ENCODE measurements around the gene DNASE1L3.

The DNASE1L3 gene

DNA sequence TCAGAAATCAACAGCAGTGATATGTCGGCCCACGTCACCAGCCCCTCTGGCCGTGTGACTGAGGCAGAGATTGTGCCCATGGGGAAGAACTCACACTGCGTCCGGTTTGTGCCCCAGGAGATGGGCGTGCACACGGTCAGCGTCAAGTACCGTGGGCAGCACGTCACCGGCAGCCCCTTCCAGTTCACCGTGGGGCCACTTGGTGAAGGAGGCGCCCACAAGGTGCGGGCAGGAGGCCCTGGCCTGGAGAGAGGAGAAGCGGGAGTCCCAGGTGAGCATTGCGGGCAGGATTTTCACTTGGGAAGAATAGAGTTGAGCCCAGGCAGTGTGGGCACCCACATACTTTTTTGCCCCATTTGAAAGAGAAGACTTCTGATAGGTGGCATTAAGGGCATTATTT is 57.4 kb downstream of the DNASE1L3 start:
- H3K36me3 Mint-ChIP-seq (ENCODE audit: low read depth): peaks cover 30% of the 10 kb centered on the region
- no peaks in the 10 kb centered on the region for H3K27me3 Mint-ChIP-seq
- H3K4me3 Mint-ChIP-seq: no peak overlapping the region
- H3K4me1 Mint-ChIP-seq (ENCODE audit: low read depth): no peaks in the 10 kb centered on the region
- no peak overlapping the region for H3K27ac Mint-ChIP-seq
- H3K9me3 Mint-ChIP-seq: no peaks in the 10 kb centered on the region

DNA sequence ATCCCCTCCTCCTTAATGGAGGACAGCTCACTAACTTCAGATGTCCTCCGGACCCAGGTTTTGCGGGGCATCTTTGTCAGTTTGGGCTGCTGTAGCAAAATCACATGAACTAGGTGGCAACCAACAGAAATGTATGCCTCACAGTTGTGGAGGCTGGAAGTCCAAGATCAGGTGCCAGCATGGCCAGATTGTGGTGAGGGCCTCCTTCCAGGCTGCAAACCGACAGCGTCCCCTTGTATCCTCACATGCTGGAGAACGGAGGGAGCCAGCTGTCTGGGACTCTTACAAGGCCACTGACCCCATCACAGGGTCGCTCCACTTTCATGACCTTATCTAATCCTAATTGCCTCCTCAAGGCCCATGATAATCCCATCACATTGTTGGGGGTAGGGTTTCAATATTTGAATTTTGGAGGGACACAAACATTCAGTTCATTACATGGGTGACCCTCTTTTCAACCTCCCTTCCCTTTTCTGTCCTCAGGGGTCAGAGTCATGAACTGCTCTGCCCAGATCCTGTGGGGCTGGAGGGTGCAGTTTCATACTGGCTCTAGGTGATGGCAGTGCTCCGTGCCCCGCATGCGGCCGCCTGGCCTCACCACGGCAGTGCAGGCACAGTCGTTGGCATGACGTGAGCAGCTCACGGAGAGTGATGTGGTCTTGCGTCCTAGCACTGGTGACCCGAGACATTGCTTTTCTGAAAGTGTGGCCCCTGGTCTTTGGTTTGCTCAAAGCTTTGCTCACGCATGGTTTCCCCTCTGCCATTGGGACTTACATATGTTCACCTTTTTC is 58.4 kb downstream of the DNASE1L3 start:
- Mint-ChIP-seq H3K9me3 (no peaks in the 10 kb centered on the region), H3K27ac (no peak overlapping the region), H3K27me3 (no peaks in the 10 kb centered on the region), H3K4me3 (no peak overlapping the region), H3K36me3 (ENCODE audit: low read depth) (peaks cover 35% of the 10 kb centered on the region), H3K4me1 (ENCODE audit: low read depth) (no peaks in the 10 kb centered on the region)

DNA sequence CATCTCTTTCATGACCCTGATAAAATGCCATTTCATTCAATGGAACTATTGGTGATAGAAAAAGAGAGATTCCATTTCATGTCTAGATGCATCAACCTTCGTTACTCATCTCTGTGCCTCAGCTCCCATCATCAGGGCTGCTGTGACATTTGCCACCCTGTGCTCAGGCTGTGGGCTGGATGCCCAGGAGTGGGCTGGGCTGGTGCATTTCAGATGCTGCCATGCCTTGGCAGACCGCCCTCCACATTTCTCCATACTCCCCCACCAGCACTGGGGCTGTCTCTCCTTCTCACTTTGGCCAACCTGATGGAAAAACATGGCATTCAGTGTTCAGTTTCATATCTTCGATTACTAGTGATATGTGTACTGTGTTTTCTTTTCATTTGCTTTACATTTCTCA is 59.1 kb downstream of the DNASE1L3 start:
- H3K4me1 Mint-ChIP-seq (ENCODE audit: low read depth): no peaks in the 10 kb centered on the region
- H3K36me3 Mint-ChIP-seq (ENCODE audit: low read depth): peaks cover 35% of the 10 kb centered on the region
- H3K27me3 Mint-ChIP-seq: no peaks in the 10 kb centered on the region
- no peaks in the 10 kb centered on the region for H3K9me3 Mint-ChIP-seq
- no peak overlapping the region for H3K4me3 Mint-ChIP-seq
- H3K27ac Mint-ChIP-seq: no peak overlapping the region

DNA sequence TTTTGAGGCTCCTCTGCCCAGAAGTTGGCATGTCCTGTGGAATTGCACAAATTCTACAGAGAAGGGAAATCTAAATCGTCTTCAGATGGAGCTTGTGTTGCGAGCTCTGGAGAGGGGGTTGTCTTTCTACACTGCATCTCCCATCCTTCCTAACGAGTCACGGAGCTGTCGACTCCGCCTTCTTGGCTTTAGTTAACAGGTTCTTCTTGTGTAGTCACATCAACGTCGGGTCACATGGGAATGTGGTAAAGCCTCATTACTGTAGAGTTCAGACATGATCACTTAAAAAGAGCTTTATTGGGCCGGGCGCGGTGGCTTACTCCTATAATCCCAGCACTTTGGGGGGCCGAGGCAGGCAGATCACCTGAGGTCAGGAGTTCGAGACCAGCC is 60.0 kb downstream of the DNASE1L3 start:
- Mint-ChIP-seq H3K27ac (no peak overlapping the region), H3K36me3 (ENCODE audit: low read depth) (peaks cover 35% of the 10 kb centered on the region), H3K4me3 (no peak overlapping the region)

DNA sequence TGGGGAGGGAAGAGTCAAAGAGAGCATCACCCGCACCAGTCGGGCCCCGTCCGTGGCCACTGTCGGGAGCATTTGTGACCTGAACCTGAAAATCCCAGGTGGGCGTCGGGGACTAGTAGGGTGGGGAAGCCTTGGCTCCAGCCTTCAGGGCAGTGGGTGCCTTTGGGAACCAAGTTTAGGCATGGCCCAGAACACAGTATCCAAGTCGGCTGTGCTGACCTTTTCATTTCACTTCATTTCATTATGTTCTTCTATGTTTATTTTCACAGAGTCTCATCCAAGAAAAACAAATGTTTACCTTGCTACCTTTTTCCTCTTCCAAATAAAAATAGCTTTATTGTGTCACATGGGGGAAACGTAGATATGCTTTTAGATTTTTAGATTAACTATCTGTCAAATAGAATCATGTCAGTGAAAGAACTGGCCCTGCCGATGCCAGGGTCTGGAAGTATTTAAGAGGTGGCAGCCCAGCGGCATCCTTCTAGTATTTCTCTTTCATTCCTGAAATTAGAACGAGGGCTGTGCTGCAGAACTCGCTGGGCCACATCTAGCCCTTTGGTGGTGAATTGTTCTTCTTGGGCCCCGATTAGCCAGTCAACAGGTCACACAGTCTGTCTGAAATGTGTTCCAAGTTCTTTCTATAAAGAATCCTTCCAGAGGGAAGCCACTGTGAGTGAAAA is 60.5 kb downstream of the DNASE1L3 start:
- H3K36me3 Mint-ChIP-seq (ENCODE audit: low read depth): peaks cover 35% of the 10 kb centered on the region
- H3K4me3 Mint-ChIP-seq: no peak overlapping the region
- H3K9me3 Mint-ChIP-seq: no peaks in the 10 kb centered on the region
- H3K27me3 Mint-ChIP-seq: no peaks in the 10 kb centered on the region
- H3K27ac Mint-ChIP-seq: no peak overlapping the region
- no peaks in the 10 kb centered on the region for H3K4me1 Mint-ChIP-seq (ENCODE audit: low read depth)

More for the DNA sequence above, 60.0 kb downstream of the DNASE1L3 start:
- Mint-ChIP-seq H3K27me3 (no peaks in the 10 kb centered on the region), H3K9me3 (no peaks in the 10 kb centered on the region), H3K4me1 (ENCODE audit: low read depth) (no peaks in the 10 kb centered on the region)

DNA sequence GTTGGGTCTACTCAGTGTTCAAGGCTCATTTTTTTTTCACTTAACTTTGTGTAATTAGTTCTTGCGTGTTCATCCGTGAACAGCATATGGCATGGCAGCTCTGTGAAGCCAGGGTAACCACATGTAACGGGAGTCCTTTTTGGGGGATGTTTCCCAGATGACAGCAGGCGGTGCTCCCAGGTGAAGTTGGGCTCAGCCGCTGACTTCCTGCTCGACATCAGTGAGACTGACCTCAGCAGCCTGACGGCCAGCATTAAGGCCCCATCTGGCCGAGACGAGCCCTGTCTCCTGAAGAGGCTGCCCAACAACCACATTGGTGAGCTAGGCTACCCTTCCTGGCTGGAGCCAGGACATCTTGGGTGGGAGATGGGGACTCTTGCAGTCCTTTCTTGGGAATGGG is 62.7 kb downstream of the DNASE1L3 start:
- H3K36me3 Mint-ChIP-seq (ENCODE audit: low read depth): peaks cover 34% of the 10 kb centered on the region
- no peak overlapping the region for H3K4me3 Mint-ChIP-seq
- H3K4me1 Mint-ChIP-seq (ENCODE audit: low read depth): no peaks in the 10 kb centered on the region
- H3K27me3 Mint-ChIP-seq: no peaks in the 10 kb centered on the region
- H3K9me3 Mint-ChIP-seq: no peaks in the 10 kb centered on the region
- no peak overlapping the region for H3K27ac Mint-ChIP-seq

DNA sequence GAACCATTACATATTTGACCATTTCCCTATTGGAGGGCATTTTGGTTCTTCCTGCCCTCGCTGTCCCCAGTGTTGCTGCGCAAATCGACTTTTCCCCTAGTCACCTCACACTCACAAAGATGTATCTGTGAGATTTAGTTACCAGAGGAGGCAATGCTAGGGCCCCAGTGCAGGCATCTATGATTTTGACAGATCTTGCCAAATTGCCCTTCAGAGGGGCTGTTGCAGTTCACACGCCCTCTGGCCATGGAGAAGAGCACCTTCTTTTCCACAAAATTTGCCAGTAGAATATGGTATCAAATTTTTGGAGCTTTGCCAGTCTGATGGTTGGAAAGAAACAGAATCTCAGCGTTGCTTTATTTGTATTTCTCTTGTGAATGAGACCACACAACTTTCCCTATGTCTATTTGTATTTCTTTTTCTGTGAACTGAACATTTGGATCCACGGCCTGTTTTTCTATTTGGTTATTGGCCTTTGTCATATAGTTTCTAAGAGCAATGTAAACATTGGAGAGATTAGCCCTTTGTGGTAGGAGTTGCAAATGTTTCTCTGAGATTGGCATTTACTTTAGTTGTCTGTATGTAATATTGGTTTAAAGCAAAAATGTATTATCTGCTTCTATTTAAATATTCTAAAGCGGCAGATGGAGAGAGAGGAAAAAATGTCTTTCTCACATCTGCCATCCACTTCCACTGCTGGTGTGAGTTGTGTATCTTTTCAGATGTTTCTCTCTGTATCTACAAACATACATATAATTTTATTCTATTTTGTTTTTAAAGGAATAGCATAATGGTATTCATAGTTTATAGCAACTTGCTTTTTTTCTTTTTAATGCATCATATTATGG is 66.1 kb downstream of the DNASE1L3 start:
- Mint-ChIP-seq H3K27me3 (no peaks in the 10 kb centered on the region), H3K9me3 (no peaks in the 10 kb centered on the region), H3K36me3 (ENCODE audit: low read depth) (peaks cover 32% of the 10 kb centered on the region), H3K27ac (no peak overlapping the region), H3K4me1 (ENCODE audit: low read depth) (no peaks in the 10 kb centered on the region), H3K4me3 (no peak overlapping the region)

DNA sequence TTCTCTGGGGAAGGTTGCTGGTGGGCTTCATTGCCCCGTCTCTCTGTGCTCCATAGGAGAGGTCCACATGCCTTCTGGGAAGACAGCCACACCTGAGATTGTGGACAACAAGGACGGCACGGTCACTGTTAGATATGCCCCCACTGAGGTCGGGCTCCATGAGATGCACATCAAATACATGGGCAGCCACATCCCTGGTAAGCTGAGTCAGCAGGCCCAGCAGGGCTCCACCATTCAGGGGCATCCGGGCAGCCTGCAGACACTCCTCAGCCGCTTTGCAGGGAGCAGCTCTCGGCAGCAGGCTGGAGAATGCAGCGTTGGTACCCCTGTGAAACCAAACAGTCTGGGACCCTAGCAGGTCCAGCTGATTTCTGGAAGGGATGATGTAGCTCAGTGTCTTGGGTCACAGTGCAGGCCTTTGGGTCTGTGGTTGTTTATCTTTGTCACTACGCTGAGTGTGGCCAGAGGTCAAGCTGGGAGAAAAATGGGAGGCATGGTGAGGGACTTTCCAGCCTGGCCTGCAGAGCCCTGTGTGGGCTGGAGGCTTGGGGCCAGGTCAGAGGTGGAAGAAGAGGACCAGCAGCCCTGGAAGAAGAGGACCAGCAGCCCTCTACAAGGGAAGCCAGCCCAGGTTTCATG is 67.2 kb downstream of the DNASE1L3 start:
- Mint-ChIP-seq H3K27ac (peak overlapping the region; percentile 11), H3K4me3 (no peak overlapping the region), H3K4me1 (ENCODE audit: low read depth) (no peaks in the 10 kb centered on the region), H3K9me3 (no peaks in the 10 kb centered on the region), H3K27me3 (no peaks in the 10 kb centered on the region), H3K36me3 (ENCODE audit: low read depth) (peaks cover 33% of the 10 kb centered on the region)
